Right lobe of liver (tissue), 6 donors: ENCODE measurements around the gene COL4A1. TPM values are rescaled to one million over a fixed set of nuclear protein-coding genes. Genes with fewer than 3 reads are reported as not detected.

Source experiments
- ATAC-seq, 4 donors: fragments of 200-7000 bp; cut with Tn5 transposase; one replicate each; pipeline ENCODE4 v1.9.1; 2020; ENCODE audit warnings: mild to moderate bottlenecking in 4 of 4, moderate library complexity in 4 of 4
- DNase-seq, 3 donors: peaks; one replicate each; pipeline ENCODE4 v3.0.0-alpha.2; 2020
- H3K27ac ChIP-seq, 3 donors: fragments of 200-600 bp; one replicate each; pipeline ENCODE4 v1.8.0; 2022
- H3K27me3 ChIP-seq, 2 donors: fragments of 200-600 bp; one replicate each; pipeline ENCODE4 v1.8.0; 2022
- H3K36me3 ChIP-seq, 4 donors: fragments of 200-600 bp; sonication (generic) in 1 of 4; one replicate each; pipeline versions ENCODE4 v1.5.1 to v1.8.0; 2017 to 2022; ENCODE audit warnings: control low read depth in 1 of 4
- H3K4me1 ChIP-seq, 4 donors: fragments of 200-600 bp; sonication (generic) in 1 of 4; one replicate each; pipeline versions ENCODE4 v1.5.1 to v1.8.0; 2017 to 2022; ENCODE audit warnings: control low read depth in 1 of 4
- H3K4me3 ChIP-seq, 3 donors: fragments of 200-600 bp; one replicate each; pipeline ENCODE4 v1.8.0; 2022
- H3K9me3 ChIP-seq, 4 donors: fragments of 200-600 bp; sonication (generic) in 1 of 4; one replicate each; pipeline versions ENCODE4 v1.5.1 to v1.8.0; 2017 to 2022; ENCODE audit warnings: control low read depth in 1 of 4
- POLR2A ChIP-seq: fragments of 450-650 bp; IDR thresholded peaks from one replicate; pipeline ENCODE4 v1.6.1; 2017; ENCODE audit warnings: antibody characterized with exemption, mild to moderate bottlenecking
- WGBS: methylation state at CpG from one replicate; pipeline ENCODE4 v1.1.6; 2018; ENCODE audit warnings: low coverage, low lambda C conversion rate; ENCODE audit not compliant: insufficient coverage; ENCODE audit errors: missing lambda C conversion rate; 5-methylcytosine and 5-hydroxymethylcytosine counted together
- intact Hi-C, 2 donors: fragments of 100-400 bp; cut with DNase I; formaldehyde crosslinking; loops; one replicate each; pipeline versions ENCODE4 v1.11.2 to v1.14.1; 2022
- long read RNA-seq: library from polyadenylated mRNA; unstranded; transcript quantifications from one replicate; pipeline ENCODE4 v2.0.0, GENCODE V29; 2019
- total RNA-seq, 6 experiments: library from RNA; depleted of rRNA in 2 of 6; stranded (reverse); fragments of >200 nt in 2 of 6; fragmentation: NEBNext Ultra II Directional in 3 of 6; extraction: Animal tissue kit (Norgen Biotek cat#: 25700) in 3 of 6; gene quantifications; one replicate each; pipeline versions ENCODE4 v1.1.0 to v1.2.4, GENCODE V29; 2016 to 2023
- TF ChIP-seq, protein P1 (sequence below), 4 donors: fragments of 200-600 bp in 3 of 4; fragments of 450-650 bp in 1 of 4; IDR thresholded peaks; one replicate each; pipeline versions ENCODE4 v1.5.1 to v1.8.0; 2016 to 2022; ENCODE audit warnings: antibody characterized with exemption in 4 of 4, mild to moderate bottlenecking in 2 of 4
- donor health status: DM: no; HTN: yes; CAD: no.
- donor health status: DM: no; HTN: no; CAD: no.
- donor health status: DM: no; HTN: no; CAD: no.
- donor health status: DM: no; HTN: yes; CAD: no.
- donor health status: DM: no; HTN: yes; CAD: no.

COL4A1 gene
- 10 to 100 TPM in 5 of 6 experiments, 1 to 10 TPM in 1; 8.0 to 89.8 (median 41.1) TPM for total RNA-seq
- long read RNA-seq, partial matches to known transcripts: 2 of 2 reads
- long read RNA-seq, other reads (novel, unspliced or antisense): 0 of 2 reads

DNA sequence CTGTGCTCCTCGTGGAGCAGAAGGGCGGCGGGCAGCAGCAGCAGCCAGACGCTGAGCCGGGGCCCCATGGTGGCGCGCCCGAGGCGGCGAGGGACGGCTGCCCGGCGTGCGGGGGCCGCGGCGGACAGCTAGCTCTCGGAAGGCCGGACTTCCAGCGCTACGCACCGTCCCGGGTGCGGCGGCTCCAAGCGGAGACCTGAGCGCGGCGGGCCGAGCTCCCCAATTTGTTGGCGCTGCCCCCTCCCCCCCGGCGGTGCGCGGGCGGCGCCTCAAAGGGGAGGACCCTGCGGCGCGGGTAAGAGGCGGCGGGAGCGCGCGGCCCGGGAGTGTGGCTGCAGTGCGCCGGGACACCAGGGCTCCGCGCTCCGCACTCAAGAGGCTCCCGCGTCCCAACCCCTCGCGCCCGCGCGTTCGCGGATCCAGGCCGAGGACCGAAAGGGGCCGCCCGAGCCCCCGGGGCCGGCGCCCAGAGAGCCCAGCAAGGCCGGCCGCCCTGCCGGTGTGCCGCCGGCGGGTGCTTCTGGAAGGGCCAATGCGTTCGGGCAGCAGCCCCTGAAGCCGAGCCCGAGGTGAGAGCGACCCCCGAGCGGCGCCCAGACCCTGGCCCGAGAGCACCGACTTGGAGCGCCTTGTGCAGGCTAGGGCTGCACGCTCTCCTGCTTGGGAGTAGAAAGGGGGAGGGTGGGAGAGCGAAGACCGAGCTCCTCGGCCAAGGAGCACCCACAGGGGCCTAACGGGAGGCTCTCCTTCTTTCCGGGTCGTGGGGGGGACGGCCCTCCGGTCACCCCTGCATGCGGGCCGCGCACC lies at the start of gene COL4A1, which contains the start of gene COL4A2:
COL4A1 (minus strand) TSS at position 198 of the 807 bp plus-strand sequence; CDS start at position 68, 130 bp downstream.
COL4A2 (plus strand) TSS at position 325 of the 807 bp plus-strand sequence. CDS start 620 bp downstream, outside the sequence.
- TF ChIP-seq, protein P1, sequence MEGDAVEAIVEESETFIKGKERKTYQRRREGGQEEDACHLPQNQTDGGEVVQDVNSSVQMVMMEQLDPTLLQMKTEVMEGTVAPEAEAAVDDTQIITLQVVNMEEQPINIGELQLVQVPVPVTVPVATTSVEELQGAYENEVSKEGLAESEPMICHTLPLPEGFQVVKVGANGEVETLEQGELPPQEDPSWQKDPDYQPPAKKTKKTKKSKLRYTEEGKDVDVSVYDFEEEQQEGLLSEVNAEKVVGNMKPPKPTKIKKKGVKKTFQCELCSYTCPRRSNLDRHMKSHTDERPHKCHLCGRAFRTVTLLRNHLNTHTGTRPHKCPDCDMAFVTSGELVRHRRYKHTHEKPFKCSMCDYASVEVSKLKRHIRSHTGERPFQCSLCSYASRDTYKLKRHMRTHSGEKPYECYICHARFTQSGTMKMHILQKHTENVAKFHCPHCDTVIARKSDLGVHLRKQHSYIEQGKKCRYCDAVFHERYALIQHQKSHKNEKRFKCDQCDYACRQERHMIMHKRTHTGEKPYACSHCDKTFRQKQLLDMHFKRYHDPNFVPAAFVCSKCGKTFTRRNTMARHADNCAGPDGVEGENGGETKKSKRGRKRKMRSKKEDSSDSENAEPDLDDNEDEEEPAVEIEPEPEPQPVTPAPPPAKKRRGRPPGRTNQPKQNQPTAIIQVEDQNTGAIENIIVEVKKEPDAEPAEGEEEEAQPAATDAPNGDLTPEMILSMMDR (IDR thresholded peaks at IDR 0.05): no peak
- TF ChIP-seq POLR2A: peak; percentile 79
- Histone ChIP-seq H3K27ac (peak within 1 kb of the TSS; percentile 68 to 89 (median 77)), H3K4me3 (peak within 1 kb of the TSS; percentile 49 to 55 (median 51)), H3K36me3 (no peaks in the 10 kb centered on the region), H3K9me3 (no peaks in the 10 kb centered on the region), H3K4me1 (peaks cover 0 to 23% (median 5%) of the 10 kb centered on the region in 4 donors), H3K27me3 (peaks cover 0 to 12% of the 10 kb centered on the region in 2 donors)
- intact Hi-C loops: no loop called here
- ATAC-seq (peak; percentile 52 to 67 (median 62)), DNase-seq (peak in 2 of 3 donors; percentile 62 to 67)
- WGBS: 4% methylated on average over 5 of the region's 96 CpGs

DNA sequence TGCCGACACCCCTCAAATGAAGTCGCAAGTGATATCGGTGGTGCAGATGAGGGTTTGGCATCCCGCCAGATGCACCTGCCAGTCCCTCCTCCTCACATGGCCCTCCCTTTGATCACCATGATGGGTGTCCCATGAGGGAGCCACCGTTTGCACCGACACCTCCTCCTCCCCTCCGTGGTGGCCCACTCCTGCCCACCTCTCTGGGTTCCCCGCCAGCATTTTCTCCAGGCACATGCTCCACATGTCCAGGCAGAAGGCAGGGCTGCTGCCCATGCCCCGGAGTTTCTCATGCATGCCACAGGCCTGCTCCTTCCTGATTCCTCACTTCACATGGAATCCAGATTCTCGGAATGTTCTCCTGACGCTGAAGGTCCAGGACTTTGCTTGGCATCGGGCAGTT lies 49.4 kb upstream of the COL4A1 start:
- DNase-seq (no peak), ATAC-seq (no peak)
- Histone ChIP-seq H3K4me1 (no peaks in the 10 kb centered on the region), H3K27ac (no peak overlapping the region), H3K36me3 (no peaks in the 10 kb centered on the region), H3K9me3 (no peaks in the 10 kb centered on the region), H3K27me3 (no peaks in the 10 kb centered on the region), H3K4me3 (no peak overlapping the region)
- TF ChIP-seq, protein P1 (IDR thresholded peaks at IDR 0.05): no peak
- no peak for TF ChIP-seq POLR2A
- WGBS: 66% methylated on average over 9 of the region's 12 CpGs
- intact Hi-C loops: no loop called here

DNA sequence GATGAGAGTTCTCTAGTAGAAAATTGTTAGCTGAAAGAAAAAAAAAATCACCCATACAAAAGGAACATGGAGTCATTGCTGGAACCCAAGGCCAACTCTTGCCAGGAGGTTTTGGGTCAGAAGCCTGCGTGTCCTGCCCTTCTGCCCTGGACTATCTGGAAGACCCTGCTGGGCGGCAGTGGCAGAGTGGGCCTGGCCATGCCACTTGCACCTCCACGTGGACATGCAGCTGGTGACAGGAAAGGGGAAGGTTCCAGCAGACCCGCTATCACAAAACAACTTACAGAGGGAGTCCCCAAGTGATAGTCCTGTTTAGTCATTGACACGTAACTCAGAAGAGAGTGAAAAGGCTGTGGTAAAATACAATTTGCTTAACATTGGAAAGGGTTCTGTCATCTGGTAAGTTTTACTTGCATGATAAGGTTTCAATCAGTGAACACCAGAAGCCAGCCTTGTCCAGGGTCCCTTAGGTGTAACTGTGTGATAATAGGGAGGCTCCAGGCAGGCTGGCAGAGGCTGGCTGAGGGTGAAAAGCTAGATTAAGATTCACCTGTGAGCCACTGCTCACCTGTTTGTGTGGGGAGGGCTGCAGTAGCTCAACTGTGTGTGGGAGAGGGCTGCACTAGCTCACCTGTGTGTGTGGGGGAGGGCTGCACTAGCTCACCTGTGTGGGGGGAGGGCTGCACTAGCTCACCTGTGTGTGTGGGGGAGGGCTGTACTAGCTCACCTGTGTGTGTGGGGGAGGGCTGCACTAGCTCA lies 47.9 kb upstream of the COL4A1 start:
- Histone ChIP-seq H3K9me3 (no peaks in the 10 kb centered on the region), H3K27me3 (no peaks in the 10 kb centered on the region), H3K36me3 (no peaks in the 10 kb centered on the region), H3K4me3 (no peak overlapping the region), H3K27ac (no peak overlapping the region), H3K4me1 (no peaks in the 10 kb centered on the region)
- DNase-seq: no peak
- no peak for ATAC-seq
- no peak for TF ChIP-seq POLR2A
- 75% methylated on average over 2 of the region's 5 CpGs for WGBS
- intact Hi-C loops: no loop called here

GRCh38 chr13:110354123-110354627 lies 47.2 kb upstream of the COL4A1 start:
- WGBS: 77% methylated on average over 5 of the region's 6 CpGs

More at GRCh38 chr13:110354123-110354627, 47.2 kb upstream of the COL4A1 start:
- H3K36me3 ChIP-seq: no peaks in the 10 kb centered on the region
- no peaks in the 10 kb centered on the region for H3K4me1 ChIP-seq
- intact Hi-C loops: no loop called here
- DNase-seq (no peak), ATAC-seq (no peak)
- no peak overlapping the region for H3K27ac ChIP-seq
- H3K4me3 ChIP-seq: no peak overlapping the region
- TF ChIP-seq, protein P1 (IDR thresholded peaks at IDR 0.05): no peak
- no peak for TF ChIP-seq POLR2A
- H3K9me3 ChIP-seq: no peaks in the 10 kb centered on the region
- no peaks in the 10 kb centered on the region for H3K27me3 ChIP-seq
